IPS-18a (cell line): Measurements from ENCODE around the gene NFS1.
"Not testable (repeated sequence)": the region's sequence is repeated elsewhere in the genome, so short reads cannot be mapped to it uniquely, and the experiment has no call there.

Experiments used
- H3K27ac ChIP-seq: one replicate; pipeline ENCODE4 v1.5.1; 2013; ENCODE audit warnings: low read length
- H3K27me3 ChIP-seq: one replicate; pipeline ENCODE4 v1.6.1; 2013; ENCODE audit warnings: mild to moderate bottlenecking, low read length; ENCODE audit not compliant: control insufficient read depth, insufficient read depth
- H3K36me3 ChIP-seq: one replicate; pipeline ENCODE4 v1.6.1; 2013; ENCODE audit warnings: low read depth, low read length; ENCODE audit not compliant: control insufficient read depth
- H3K4me1 ChIP-seq: one replicate; pipeline ENCODE4 v1.6.1; 2013; ENCODE audit warnings: low read depth, low read length; ENCODE audit not compliant: control insufficient read depth
- H3K4me3 ChIP-seq: one replicate; pipeline ENCODE4 v1.5.1; 2013; ENCODE audit warnings: low read length
- H3K9ac ChIP-seq: one replicate; pipeline ENCODE4 v1.6.1; 2013; ENCODE audit warnings: mild to moderate bottlenecking, low read length, moderate library complexity
- H3K9me3 ChIP-seq: one replicate; pipeline ENCODE4 v1.6.1; 2013; ENCODE audit warnings: low read depth, low read length; ENCODE audit not compliant: control insufficient read depth

The NFS1 gene

DNA sequence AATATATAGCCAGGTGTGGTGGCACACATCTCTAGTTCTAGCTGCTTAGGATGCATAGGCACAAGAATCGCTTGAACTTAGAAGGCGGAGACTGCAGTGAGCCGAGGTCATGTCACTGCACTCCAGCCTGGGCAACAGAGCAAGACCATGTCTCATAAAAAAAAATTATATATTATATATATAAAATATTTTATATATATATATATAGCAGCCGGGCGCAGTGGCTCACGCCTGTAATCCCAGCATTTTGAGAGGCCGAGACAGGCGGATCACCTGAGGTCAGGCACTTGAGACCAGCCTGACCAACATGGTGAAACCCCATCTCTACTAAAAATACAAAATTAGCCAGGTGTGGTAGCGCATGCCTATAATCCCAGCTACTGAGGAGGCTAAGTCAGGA is 13.8 kb downstream of the NFS1 start:
- H3K27ac ChIP-seq, H3K4me3 ChIP-seq, H3K4me1 ChIP-seq, H3K27me3 ChIP-seq, H3K9ac ChIP-seq, H3K9me3 ChIP-seq, H3K36me3 ChIP-seq: not testable (repeated sequence)

DNA sequence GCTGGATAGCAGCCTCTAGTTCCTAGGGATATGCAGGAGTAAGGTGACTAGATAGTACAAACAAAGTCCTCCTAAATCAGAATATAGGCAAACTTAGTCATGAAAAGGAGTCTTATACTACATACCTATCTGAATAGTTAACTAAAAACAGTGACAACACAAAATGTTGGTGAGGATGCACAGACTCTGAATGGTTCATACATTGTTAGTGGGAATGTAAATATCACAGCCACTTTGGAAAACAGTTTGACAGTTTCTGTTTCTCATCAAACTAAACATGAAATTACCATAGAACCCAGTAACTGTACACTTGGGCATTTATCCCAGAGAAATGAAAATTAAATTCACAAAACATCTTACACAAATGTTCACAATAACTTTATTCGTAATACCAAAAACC is 17.2 kb downstream of the NFS1 start:
- Histone ChIP-seq H3K9me3 (no peaks in the 10 kb centered on the region), H3K4me3 (no peak overlapping the region), H3K9ac (no peak overlapping the region), H3K27me3 (no peaks in the 10 kb centered on the region), H3K27ac (no peak overlapping the region), H3K4me1 (no peaks in the 10 kb centered on the region), H3K36me3 (no peaks in the 10 kb centered on the region)

DNA sequence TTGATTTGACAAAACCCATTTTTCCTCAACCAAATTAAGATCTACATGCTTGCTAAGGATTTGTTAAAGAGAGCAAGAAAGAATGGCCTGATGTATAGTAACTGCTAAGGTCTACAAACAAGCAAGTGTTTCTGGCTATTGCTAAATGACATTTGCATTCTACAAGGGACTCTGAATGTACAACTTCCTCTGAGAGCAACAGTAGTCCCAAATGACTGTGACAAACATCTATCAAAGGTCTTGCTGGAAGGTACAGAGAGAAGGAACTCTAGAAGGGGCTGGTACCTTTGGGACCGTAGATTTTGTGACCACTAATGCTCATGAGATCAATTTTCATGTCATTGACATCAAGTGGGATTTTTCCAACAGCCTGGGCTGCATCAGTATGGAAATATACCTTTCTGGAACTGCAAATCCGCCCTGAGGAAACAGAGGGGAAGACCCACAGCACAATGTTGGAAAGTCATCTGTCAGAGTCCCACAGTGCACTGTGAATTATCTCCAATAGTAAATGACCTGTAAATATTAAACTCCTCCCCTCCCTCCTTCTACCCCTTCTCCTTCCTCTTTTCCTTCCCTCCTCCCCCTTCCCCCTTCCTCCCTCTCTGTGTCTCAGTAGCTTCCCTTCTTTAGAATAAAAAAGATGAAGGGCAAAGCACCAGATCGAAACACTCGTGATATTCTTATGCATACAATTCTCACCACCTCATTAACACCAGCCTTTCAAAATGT is 18.5 kb downstream of the NFS1 start:
- Histone ChIP-seq H3K9me3 (no peaks in the 10 kb centered on the region), H3K27ac (no peak overlapping the region), H3K36me3 (no peaks in the 10 kb centered on the region), H3K27me3 (no peaks in the 10 kb centered on the region), H3K4me1 (no peaks in the 10 kb centered on the region), H3K9ac (no peak overlapping the region), H3K4me3 (no peak overlapping the region)

DNA sequence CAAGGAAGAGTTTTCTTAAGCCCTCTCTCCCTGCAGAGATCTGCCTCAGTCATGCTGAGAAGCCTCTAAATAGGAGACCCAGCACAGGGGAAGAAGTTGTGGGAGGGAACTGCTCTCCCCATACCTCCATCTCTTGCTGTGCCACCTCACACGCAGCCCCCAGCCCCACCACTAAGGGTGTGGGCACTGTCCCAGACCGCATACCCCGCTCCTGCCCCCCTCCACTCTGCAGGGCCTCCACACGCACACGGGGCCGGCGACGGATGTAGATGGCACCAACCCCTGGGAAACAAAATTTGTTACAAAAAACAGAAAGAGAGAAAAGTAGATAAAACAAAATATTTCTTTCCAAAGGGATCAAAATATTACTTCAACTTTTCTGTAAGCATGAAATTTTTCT is 24.2 kb downstream of the NFS1 start:
- H3K27ac ChIP-seq: no peak overlapping the region
- H3K9me3 ChIP-seq: no peaks in the 10 kb centered on the region
- no peaks in the 10 kb centered on the region for H3K27me3 ChIP-seq
- no peak overlapping the region for H3K9ac ChIP-seq
- H3K36me3 ChIP-seq: peaks cover 15% of the 10 kb centered on the region
- no peaks in the 10 kb centered on the region for H3K4me1 ChIP-seq
- no peak overlapping the region for H3K4me3 ChIP-seq

DNA sequence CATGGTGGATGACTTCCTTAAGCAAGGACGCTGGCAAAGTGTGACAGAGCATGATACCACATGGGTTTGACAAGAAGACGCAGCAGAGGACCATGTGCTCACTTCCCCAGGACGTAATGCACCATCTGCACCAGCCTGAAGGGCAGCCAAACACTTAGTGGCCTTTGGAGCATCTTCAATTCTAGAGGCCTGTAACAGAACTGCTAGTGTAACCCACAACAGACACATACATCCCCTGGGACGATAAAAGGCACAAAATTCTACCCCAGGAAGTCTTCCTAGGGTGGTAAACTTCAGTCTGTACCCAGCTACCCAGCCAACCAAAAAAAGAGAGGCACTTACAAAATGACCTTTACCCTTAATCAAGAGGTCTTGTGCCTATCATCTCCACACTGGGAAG is 25.3 kb downstream of the NFS1 start:
- Histone ChIP-seq H3K27ac (no peak overlapping the region), H3K4me1 (no peaks in the 10 kb centered on the region), H3K36me3 (peaks cover 17% of the 10 kb centered on the region), H3K9ac (no peak overlapping the region), H3K27me3 (no peaks in the 10 kb centered on the region), H3K9me3 (no peaks in the 10 kb centered on the region), H3K4me3 (no peak overlapping the region)

- peaks cover 17% of the 10 kb centered on the region for H3K36me3 ChIP-seq
- no peaks in the 10 kb centered on the region for H3K9me3 ChIP-seq
- H3K4me3 ChIP-seq: no peak overlapping the region
- no peak overlapping the region for H3K9ac ChIP-seq
- no peaks in the 10 kb centered on the region for H3K27me3 ChIP-seq
- H3K27ac ChIP-seq: no peak overlapping the region
- H3K4me1 ChIP-seq: no peaks in the 10 kb centered on the region
Observed at GRCh38 chr20:35669681-35670080, 29.5 kb downstream of the NFS1 start.

GRCh38 chr20:35669221-35669620 is 29.9 kb downstream of the NFS1 start:
- H3K36me3 ChIP-seq: peaks cover 14% of the 10 kb centered on the region
- H3K4me1 ChIP-seq: no peaks in the 10 kb centered on the region
- H3K9me3 ChIP-seq: no peaks in the 10 kb centered on the region
- no peak overlapping the region for H3K9ac ChIP-seq
- no peak overlapping the region for H3K27ac ChIP-seq
- no peak overlapping the region for H3K4me3 ChIP-seq
- no peaks in the 10 kb centered on the region for H3K27me3 ChIP-seq

- Histone ChIP-seq H3K9me3 (no peaks in the 10 kb centered on the region), H3K4me3 (no peak overlapping the region), H3K27me3 (no peaks in the 10 kb centered on the region), H3K27ac (no peak overlapping the region), H3K9ac (no peak overlapping the region), H3K4me1 (peaks cover 19% of the 10 kb centered on the region), H3K36me3 (peaks cover 9% of the 10 kb centered on the region)
Observed at GRCh38 chr20:35665949-35666288, 33.2 kb downstream of the NFS1 start.

DNA sequence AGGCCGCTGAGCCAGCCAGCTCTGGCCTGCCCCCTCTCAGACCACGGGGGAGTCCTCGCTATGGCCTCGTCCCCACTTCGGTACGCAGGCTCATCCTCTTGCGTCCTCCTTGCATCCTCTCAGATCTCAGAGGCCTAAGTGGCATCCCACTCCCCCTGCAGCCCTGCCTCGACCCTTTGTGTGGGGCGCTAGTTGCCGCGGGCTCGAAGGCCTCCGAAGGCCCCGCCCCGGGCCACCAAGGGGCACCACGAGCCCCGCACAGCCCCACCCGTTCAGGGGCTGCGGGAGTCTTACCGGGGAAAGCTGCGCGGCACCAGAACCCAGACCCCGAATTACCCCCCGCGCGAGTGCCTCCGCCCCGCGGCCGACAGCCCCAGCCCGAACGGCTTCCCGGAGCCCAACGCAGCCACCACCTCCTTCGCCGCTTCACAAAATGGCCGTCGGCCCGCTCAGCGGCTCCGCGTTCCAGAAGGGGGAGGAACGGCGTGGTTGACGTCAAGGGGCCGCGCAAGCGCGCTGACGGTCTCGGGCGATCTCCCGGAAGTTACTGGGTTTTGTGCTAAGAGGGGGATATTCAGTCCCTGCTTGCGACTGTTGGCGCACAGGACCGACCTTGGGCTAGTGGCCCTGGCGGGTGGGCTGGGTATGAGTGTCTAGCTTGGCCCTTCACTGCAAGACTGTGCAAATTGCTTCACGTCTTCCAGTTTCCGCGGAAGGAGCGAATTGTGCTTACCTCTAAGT is 34.5 kb downstream of the NFS1 start, which contains the start of the genes CPNE1 and RBM12:
TSS of gene CPNE1 (minus strand) at position 435 of the 741 bp plus-strand sequence. CDS start 31,977 bp downstream, outside the sequence.
TSS of gene RBM12 (minus strand) at position 435 of the 741 bp plus-strand sequence. CDS start 9,578 bp downstream, outside the sequence.
- H3K9me3 ChIP-seq: no peaks in the 10 kb centered on the region
- H3K4me1 ChIP-seq: peaks cover 25% of the 10 kb centered on the region
- H3K36me3 ChIP-seq: no peaks in the 10 kb centered on the region
- H3K27ac ChIP-seq: peak within 1 kb of the TSS; percentile 97
- peak within 1 kb of the TSS; percentile 100 for H3K9ac ChIP-seq
- H3K27me3 ChIP-seq: no peaks in the 10 kb centered on the region
- H3K4me3 ChIP-seq: peak within 1 kb of the TSS; percentile 98

- Histone ChIP-seq H3K27me3 (no peaks in the 10 kb centered on the region), H3K9me3 (no peaks in the 10 kb centered on the region), H3K27ac (peak overlapping the region; percentile 97), H3K9ac (peak overlapping the region; percentile 100), H3K4me3 (peak overlapping the region; percentile 98), H3K36me3 (no peaks in the 10 kb centered on the region), H3K4me1 (peaks cover 25% of the 10 kb centered on the region)
Observed at GRCh38 chr20:35663516-35664465, 35.4 kb downstream of the NFS1 start.

GRCh38 chr20:35662551-35662950 is 36.6 kb downstream of the NFS1 start:
- Histone ChIP-seq H3K9me3 (no peaks in the 10 kb centered on the region), H3K9ac (peak overlapping the region; percentile 100), H3K4me1 (peaks cover 25% of the 10 kb centered on the region), H3K36me3 (no peaks in the 10 kb centered on the region), H3K4me3 (peak overlapping the region; percentile 98), H3K27ac (no peak overlapping the region), H3K27me3 (no peaks in the 10 kb centered on the region)
